SK-N-DZ (cell line): ENCODE data around the gene CYP11A1.

ENCODE experiments used
- DNase-seq: peaks from one replicate; pipeline ENCODE4 v3.0.0-alpha.2; 2015; ENCODE audit warnings: low spot score

CYP11A1 gene

DNA sequence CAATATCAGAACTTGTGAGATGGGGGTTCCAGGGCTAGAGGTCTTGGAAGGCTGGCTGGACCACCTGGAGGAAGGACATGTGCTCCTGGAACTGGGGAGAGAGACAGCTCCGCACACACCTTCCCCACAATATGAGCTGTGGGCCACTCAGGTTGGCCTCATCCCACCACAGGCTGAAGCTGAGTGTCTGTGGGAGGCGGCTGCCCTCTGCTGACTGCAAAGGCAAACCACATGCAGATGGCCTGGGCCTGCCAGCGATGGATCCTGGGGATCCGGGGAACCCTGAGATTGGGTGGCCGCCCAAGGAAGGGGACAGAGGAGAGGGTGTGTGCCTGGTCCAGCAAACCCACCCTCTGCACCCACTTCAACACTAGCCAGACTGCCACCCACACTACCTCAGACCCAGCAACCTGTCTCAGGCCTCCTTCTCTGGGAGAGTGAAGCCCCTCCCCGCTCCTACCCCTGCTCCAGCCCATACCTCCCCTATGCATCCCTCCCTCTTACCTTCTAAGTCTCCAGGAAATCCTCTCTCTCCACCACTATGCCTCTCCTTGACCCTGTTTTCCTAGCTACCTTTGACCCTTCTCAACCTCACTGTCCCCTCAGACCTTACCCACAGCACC is 44.8 kb downstream of the CYP11A1 start:
- DNase-seq, result peak; percentile 78

- DNase-seq, result peak; percentile 93
Observed at GRCh38 chr15:74320352-74321247, 46.8 kb downstream of the CYP11A1 start.

DNA sequence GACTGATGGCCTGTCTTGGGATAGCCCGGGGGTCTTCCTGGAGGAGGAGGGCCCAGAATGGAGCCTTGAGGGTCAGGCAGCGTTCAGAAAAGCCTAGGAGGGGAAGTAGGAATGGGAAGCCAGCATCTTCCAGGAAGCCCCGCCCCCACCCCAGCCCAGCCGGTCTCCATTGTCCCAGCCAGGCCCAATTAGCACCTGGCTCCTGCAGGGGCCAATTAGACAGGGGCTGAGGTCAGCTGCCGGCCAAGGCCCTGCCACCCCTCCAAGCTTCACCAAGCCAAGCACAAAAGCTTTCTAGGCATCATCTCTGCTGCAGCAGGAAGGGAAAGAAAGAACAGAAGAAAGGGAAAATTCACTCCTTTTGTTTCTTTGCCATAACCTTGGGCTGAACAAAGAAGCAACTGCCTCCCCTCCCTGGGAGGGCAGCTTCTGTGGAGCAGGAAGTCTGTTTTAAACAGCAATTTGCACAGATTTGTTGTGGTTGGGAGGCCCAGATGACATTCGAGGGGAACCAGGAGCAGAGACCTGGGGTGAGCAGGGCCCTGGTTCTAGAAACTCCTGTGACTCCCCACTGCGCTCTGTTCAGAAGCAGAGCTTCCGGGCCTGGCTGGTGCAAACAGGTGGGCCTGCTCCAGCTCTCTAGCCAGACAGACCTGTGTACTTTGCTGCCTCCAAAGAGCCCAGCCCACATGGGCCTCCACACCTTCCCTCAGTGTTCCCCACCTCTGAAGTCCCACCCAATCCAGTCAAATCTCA is 47.7 kb downstream of the CYP11A1 start:
- DNase-seq, result peak; percentile 61

- DNase-seq, result no peak
Observed at GRCh38 chr15:74319138-74319460, 48.3 kb downstream of the CYP11A1 start.

GRCh38 chr15:74318376-74319137 is 48.9 kb downstream of the CYP11A1 start:
- peak; percentile 40 for DNase-seq

DNA sequence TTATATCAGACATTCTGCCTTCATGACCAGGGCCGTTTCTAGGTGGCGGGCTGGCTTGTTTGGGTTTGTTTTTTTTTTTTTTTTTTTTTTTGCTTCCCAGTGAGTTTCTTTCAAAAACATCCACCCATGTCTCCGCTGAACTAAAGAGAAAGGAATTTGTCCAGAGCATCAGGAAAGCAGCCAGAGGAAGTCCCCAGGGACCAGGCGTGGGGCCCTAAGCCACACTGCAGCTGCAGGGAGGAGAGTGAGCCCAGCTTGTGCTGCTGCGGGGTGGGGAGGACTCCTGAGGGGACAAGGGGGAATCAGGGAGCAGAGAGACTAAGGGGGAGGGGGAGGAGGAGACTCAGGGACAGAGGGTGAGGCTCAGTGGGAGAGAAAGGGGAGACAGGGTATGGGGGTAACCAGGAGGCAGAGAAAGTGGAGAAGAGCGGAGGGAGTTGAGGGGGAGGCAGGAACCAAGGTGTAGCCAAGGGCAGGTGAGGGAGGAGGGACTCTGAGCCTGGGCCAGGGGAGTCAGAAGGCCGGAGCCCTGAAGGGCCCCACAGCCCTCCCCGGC is 49.5 kb downstream of the CYP11A1 start:
- peak; percentile 77 for DNase-seq

DNA sequence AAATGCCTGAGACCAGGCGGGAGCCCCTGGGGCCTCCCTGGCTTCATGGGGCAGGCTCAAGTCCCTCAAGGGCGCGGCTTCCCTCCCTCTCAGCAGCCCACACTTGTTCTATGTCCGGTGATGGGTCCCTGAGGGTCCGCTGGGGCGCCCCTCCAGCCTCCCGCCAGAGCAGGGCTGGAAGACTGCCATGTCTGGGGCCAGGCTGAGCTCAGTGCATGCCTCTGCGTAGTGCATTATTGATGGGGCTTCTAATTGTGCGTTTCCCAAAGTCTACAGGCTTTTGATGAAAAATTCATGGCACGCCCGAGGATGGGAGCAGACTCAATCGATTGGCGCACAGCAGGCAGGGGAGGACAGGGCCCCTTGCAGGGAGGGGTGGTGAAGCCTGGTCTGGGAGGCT is 51.3 kb downstream of the CYP11A1 start:
- DNase-seq, result no peak

DNA sequence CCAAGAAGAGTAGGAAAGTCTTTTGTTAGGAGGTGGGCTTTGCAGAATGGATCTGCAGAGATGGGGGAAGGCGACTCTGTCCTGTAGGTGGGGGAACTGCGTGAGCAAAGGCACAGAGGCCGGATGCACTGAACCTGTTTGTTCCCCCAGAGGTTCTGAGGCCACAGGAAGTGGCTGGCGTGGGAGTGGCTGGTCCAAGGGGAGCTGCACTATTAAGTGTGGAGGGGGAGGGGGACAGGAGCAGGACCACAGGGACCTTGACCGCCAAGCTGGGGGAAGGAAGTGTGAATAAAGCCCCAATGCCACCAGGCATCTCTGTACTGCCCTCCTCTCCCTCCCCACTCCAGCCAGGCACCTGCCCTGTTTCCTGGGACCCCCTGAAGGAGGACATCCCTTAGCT is 51.8 kb downstream of the CYP11A1 start:
- DNase-seq, result no peak

DNA sequence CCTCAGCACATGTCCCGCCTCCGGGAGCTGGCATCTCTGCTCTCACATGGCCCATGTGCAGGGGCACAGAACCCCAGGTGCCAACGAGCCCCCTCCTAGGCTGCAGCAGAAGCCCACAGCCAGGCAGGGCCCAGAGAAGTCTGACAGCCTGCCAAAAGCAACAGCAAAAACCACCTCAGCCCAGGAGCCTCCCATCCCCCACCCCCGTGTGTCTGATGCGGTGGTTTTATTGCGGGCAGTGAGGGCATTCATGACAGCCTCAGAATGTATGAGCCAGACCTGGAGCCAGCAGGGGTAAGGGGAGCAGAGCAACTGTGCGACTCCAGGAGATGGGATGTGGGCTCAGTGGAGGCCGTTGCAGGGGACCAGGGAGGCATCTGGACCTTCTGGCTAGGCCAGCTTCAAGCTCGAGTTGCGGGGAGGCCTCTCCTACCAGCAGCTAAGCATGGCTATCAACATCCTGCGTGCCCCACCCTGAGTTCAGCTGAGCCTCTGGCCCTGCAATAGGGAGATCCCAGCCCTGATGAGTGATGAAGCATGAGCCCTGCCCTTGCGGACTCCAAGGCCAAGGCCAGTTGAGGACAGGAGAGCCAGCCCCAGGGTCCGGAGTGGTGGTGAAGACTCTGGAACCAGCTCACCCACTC is 52.5 kb downstream of the CYP11A1 start:
- DNase-seq, result no peak

DNA sequence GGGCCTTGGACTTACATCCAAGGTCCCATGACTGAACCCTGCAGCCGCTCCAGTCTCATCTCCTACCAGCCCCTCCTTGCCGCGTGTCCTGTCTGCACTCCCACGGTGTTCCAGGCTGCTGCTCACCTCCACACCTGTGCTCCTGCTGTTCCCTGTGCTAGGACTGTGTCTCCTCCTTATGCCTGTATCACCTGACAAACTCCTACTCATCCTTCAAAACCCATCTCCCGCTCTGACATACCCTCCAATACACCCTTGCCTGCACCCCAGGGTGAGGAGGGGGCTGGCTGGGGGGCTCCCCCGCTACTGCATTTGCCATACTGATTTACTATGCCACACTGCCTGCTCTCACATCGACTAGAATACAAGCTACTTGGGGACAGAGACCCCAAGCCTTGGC is 53.6 kb downstream of the CYP11A1 start:
- DNase-seq, result no peak

DNA sequence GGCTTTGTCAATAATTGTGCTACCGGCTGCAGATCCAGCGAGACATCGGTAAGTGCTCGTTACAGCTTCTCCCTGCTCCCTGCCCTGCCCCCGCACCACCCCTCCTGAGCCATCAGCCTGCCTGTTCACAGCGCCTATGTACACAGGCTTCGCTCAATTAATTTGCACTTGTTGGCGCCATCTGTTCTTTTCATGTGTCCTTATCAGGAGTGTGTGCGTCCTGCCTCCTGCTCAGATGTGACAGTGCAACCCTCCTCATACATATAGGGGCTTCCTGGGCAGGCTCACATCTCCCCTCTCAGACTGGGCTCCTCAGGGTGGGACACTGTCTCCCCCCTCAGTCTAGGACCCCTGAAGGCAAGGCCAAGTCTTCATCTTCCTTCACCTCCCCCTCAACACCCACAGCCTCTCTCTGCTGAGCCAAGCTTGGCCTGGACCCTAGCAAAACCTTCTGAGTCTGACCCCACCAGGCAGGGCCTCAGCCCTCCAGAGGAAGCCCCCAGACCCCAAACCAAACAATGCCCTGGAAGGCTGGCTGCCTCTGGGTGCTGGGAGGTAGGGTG is 54.9 kb downstream of the CYP11A1 start:
- peak; percentile 89 for DNase-seq

GRCh38 chr15:74311734-74312444 is 55.6 kb downstream of the CYP11A1 start:
- DNase-seq, result peak; percentile 84

- peak; percentile 81 for DNase-seq
Observed at GRCh38 chr15:74307827-74308811, 59.3 kb downstream of the CYP11A1 start.

DNA sequence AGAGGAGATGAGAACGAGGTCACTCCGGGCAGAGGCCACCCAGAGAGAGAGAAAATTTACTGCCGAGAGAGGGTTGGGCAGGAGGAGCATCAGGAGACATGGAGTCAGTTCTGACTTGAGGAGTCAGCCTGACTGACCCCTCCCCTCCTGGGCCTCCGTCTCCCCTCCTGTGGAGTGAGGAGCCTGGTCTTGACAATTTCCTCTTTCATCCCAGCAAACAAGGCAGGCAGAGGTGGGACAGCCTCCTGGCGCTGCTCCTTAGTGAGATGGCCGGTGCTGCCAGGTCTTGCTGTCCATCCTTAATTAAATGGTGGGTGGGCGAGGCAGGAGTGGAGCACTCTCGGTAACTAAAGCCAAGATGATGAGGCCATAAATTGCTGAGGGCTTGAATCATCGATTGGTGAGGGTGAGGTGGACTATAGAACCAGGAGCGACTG is 60.6 kb downstream of the CYP11A1 start:
- DNase-seq, result no peak

DNA sequence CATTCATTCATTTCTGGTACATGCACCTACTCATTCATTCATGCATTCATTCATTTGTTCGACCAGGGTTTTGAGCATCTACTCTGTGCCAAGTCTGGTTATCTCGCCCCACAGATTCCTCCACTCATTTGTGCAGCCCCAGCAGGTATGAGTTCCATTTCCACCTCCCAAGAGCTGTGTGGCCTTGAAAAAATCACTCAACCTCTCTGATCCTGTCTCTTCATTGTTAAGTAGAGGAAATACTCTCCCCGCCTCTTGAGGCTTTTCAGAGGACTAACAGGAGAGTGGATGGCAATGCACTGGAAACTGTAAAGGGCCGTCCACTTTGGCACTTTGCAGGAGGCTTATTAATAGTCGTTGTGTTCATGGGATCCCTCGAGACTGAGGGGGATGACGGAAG is 61.8 kb downstream of the CYP11A1 start:
- no peak for DNase-seq

GRCh38 chr15:74304431-74304830 is 63.0 kb downstream of the CYP11A1 start:
- no peak for DNase-seq

DNA sequence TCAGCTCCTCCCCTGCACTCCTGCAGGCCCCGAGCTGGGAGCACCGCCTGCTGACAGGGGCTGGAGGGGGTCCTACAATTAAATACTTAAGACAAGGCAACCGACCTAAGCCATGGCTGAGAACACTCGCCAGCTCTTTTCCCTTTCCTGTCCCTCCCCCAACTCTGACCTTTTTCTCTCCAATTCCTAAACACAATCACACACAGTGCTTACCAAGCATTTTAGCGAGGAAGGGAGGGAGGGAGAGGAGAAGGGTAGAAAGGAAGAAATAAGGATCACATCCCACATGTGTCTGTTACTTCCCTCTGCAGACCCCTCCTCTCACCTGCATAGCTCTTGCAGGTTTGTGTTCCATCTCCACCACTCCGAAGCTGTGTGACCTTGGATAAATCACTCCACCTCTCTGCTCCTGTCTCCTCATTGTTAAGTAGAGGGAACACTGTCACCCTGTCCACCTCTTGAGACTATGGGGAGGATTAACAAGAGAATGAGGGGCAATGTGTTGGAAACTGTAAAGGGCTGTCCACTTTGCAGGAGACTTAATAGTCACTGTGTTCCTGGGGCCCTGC is 63.6 kb downstream of the CYP11A1 start:
- no peak for DNase-seq

DNA sequence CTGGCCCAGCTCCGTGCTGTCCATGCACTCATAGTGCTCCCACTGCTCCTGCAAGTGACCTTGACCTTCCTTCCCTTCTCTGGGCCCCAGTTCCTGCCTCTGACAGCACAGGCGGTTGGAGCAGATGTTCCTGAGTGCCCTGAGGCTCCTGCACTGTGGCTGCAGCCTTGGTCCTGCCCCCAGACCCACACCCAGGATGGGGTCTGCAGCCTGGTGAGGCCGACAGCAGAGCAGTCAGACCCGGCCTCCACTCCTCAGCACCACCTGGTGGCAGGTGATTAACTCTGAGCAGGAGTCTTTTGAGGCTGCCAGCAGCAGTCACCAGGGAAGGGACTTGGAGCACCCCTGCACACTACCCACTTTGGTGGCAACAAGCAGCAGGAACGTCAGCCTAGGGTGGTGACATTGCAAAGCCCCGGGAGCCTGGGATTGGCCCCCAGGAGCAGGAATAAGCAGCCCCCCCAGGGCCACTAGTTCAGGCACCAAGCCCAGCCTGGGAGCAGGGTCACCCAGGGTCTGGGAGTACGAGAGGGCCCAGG is 64.6 kb downstream of the CYP11A1 start:
- DNase-seq, result peak; percentile 88
